ENCODE data around the gene CNTLN. TPM values are rescaled to one million over a fixed set of nuclear protein-coding genes. Genes with fewer than 3 reads are reported as not detected.

The CNTLN gene
- total RNA-seq, 4 donors from 2014 or later: 1.6 to 7.0 (median 2.4) TPM

DNA sequence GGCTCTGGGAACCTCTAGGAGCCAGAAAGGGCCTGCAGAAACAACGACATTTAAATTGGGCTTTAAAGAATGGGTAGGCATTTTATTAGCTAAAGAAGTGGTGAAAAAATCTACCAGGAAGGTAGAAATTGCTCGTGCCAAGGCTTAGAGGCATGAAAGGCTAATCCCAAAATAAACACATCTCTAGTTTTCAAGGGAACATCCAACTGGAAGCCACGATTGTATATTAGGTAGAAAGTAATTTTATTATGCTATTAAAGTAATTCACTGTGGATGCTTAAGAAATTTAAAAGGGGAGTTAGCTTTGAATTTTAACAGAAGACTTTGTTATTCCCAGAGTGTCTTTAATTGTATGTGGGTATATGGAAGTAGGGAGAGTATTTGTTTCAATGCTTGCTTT is 17.5 kb upstream of the CNTLN start:
- 26 to 31% methylated on average over 3 of the region's 3 CpGs for WGBS, 2 donors (ENCODE audit: low coverage in 1 of 2)
- intact Hi-C loops (cut with DNase I; ENCODE audit: low total_unique reads): loop anchor here (5.0 kb wide), 1 partner anchor 340 kb away; no protein-coding TSS in a partner anchor
- no peaks in the 10 kb centered on the region for H3K4me1 ChIP-seq
- H3K27me3 ChIP-seq: no peaks in the 10 kb centered on the region
- in situ Hi-C loops (cut with MboI; ENCODE audit: low pct_ligation_motif_present in 1 of 4, low pct_unique_long_range_greater_than_20kb in 1 of 4, low sequenced_read_pairs in 3 of 4): loop anchor here (10.0 to 25.0 kb wide), 2 partner anchors 345 to 347 kb away; no protein-coding TSS in a partner anchor
- no peak overlapping the region for H3K4me3 ChIP-seq
- no peak for TF ChIP-seq POLR2A (IDR thresholded peaks at IDR 0.05)
- TF ChIP-seq, protein P1, sequence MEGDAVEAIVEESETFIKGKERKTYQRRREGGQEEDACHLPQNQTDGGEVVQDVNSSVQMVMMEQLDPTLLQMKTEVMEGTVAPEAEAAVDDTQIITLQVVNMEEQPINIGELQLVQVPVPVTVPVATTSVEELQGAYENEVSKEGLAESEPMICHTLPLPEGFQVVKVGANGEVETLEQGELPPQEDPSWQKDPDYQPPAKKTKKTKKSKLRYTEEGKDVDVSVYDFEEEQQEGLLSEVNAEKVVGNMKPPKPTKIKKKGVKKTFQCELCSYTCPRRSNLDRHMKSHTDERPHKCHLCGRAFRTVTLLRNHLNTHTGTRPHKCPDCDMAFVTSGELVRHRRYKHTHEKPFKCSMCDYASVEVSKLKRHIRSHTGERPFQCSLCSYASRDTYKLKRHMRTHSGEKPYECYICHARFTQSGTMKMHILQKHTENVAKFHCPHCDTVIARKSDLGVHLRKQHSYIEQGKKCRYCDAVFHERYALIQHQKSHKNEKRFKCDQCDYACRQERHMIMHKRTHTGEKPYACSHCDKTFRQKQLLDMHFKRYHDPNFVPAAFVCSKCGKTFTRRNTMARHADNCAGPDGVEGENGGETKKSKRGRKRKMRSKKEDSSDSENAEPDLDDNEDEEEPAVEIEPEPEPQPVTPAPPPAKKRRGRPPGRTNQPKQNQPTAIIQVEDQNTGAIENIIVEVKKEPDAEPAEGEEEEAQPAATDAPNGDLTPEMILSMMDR (IDR thresholded peaks at IDR 0.05): no peak
- H3K9me3 ChIP-seq: no peaks in the 10 kb centered on the region
- no peaks in the 10 kb centered on the region for H3K36me3 ChIP-seq
- peak overlapping the region in 1 of 4 donors; percentile 0 for H3K27ac ChIP-seq
- DNase-seq: no peak

DNA sequence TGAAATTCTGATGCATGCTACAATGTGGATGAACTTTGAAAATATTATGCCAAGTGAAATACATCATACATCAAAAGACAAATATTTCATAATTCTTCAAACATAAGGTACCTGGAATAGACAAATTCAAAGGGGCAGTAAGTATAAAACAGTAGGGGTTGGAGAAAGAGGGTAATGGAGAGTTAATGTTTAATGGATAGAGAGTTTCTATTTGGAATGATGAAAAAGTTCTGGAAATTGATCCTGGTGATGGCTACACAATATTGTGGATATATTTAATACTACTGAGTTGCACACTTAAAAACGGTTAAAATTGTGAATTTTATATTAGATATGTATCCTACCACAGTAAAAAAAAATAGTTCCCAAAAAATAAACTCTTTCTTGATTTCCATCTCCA is 14.6 kb upstream of the CNTLN start:
- H3K27me3 ChIP-seq: no peaks in the 10 kb centered on the region
- no peak for DNase-seq
- no peak for TF ChIP-seq POLR2AphosphoS5 (IDR thresholded peaks at IDR 0.05)
- no peak for TF ChIP-seq POLR2A (IDR thresholded peaks at IDR 0.05)
- TF ChIP-seq, protein P1 (IDR thresholded peaks at IDR 0.05): no peak
- TF ChIP-seq EP300 (IDR thresholded peaks at IDR 0.05; ENCODE audit: low read depth): no peak
- no peaks in the 10 kb centered on the region for H3K9me3 ChIP-seq
- in situ Hi-C loops (cut with MboI; ENCODE audit: low pct_ligation_motif_present in 1 of 4, low pct_unique_long_range_greater_than_20kb in 1 of 4, low sequenced_read_pairs in 3 of 4) (loop anchor here in 3 of 4 donors (25.0 kb wide), 1 partner anchor 342 kb away; no protein-coding TSS in a partner anchor), intact Hi-C loops (cut with DNase I; ENCODE audit: low total_unique reads) (no loop called here)
- WGBS, 2 donors (ENCODE audit: low coverage in 1 of 2): 72 to 73% methylated on average over 1 of the region's 1 CpG
- H3K36me3 ChIP-seq: no peaks in the 10 kb centered on the region
- no peak overlapping the region for H3K27ac ChIP-seq
- H3K4me1 ChIP-seq: no peaks in the 10 kb centered on the region
- H3K4me3 ChIP-seq: no peak overlapping the region

DNA sequence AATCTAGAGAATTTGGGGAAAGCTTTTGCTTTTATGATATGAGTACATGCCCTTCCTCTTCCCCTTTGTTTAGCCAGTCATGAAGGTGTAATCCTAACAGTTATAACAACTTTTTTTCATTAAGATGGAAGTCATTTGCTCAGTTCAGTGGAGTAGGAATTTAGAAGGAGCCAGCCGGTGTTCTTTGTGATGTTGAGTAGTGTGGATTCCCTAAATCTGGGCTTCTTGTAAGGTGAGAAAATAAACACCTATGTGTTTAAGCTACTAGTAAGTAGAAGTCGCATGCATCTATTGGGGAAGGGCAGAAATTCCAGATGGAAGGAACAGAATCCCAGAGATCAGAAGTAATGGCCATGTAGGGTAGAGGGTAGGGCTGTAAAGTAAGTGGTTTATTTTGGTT is 13.6 kb upstream of the CNTLN start:
- Histone ChIP-seq H3K27me3 (no peaks in the 10 kb centered on the region), H3K27ac (no peak overlapping the region), H3K4me3 (no peak overlapping the region), H3K4me1 (no peaks in the 10 kb centered on the region), H3K9me3 (no peaks in the 10 kb centered on the region), H3K36me3 (no peaks in the 10 kb centered on the region)
- intact Hi-C loops (cut with DNase I; ENCODE audit: low total_unique reads) (no loop called here), in situ Hi-C loops (cut with MboI; ENCODE audit: low pct_ligation_motif_present in 1 of 4, low pct_unique_long_range_greater_than_20kb in 1 of 4, low sequenced_read_pairs in 3 of 4) (loop anchor here in 3 of 4 donors (25.0 kb wide), 1 partner anchor 341 kb away; no protein-coding TSS in a partner anchor)
- TF ChIP-seq, protein P1 (IDR thresholded peaks at IDR 0.05): no peak
- no peak for DNase-seq
- WGBS, 2 donors (ENCODE audit: low coverage in 1 of 2): 86 to 90% methylated on average over 2 of the region's 2 CpGs

DNA sequence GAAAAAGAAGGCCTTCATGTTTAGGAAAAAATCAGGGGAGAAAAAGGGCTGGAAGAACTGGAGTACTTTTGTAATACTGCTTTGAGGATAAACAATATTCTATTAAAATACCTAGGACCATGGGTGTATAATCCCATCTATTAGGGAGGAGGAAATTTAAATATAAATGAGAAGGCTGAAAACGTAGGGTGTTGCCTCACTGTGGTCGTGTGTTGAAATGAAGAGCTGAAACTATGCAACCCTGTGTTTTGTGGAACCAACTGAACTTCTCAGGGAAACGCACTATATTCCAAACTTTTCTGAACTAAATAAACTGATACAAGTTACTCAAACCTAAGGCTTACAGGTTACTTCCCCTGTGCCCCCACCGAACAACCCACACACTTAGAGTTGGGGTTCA is 4.5 kb upstream of the CNTLN start:
- H3K27ac ChIP-seq: no peak overlapping the region
- no peaks in the 10 kb centered on the region for H3K27me3 ChIP-seq
- intact Hi-C loops (cut with DNase I; ENCODE audit: low total_unique reads): no loop called here
- no peaks in the 10 kb centered on the region for H3K9me3 ChIP-seq
- no peak for DNase-seq
- H3K36me3 ChIP-seq: no peaks in the 10 kb centered on the region
- WGBS, 2 donors (ENCODE audit: low coverage in 1 of 2): 71 to 73% methylated on average over 4 of the region's 4 CpGs
- TF ChIP-seq POLR2A (IDR thresholded peaks at IDR 0.05) (no peak), POLR2AphosphoS5 (IDR thresholded peaks at IDR 0.05) (no peak), EP300 (IDR thresholded peaks at IDR 0.05; ENCODE audit: low read depth) (no peak)
- TF ChIP-seq, protein P1 (IDR thresholded peaks at IDR 0.05): no peak
- no peak overlapping the region for H3K4me3 ChIP-seq
- H3K4me1 ChIP-seq: peaks cover 0 to 5% (median 0%) of the 10 kb centered on the region in 4 donors
- in situ Hi-C loops (cut with MboI; ENCODE audit: low pct_ligation_motif_present in 1 of 4, low pct_unique_long_range_greater_than_20kb in 1 of 4, low sequenced_read_pairs in 3 of 4): no loop called here

All from transverse colon (tissue), 4 donors.